HuH-7 (cell line): Measurements from ENCODE around the gene NEURL3.
"Not testable (repeated sequence)": the region's sequence is repeated elsewhere in the genome, so short reads cannot be mapped to it uniquely, and the experiment has no call there.

Experiments used
- DNase-seq: peaks from one replicate; pipeline ENCODE4 v3.0.0; 2011; ENCODE audit warnings: low spot score

Gene NEURL3, protein sequence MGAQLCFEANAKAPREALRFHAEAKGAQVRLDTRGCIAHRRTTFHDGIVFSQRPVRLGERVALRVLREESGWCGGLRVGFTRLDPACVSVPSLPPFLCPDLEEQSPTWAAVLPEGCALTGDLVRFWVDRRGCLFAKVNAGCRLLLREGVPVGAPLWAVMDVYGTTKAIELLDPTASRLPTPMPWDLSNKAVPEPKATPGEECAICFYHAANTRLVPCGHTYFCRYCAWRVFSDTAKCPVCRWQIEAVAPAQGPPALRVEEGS

DNA sequence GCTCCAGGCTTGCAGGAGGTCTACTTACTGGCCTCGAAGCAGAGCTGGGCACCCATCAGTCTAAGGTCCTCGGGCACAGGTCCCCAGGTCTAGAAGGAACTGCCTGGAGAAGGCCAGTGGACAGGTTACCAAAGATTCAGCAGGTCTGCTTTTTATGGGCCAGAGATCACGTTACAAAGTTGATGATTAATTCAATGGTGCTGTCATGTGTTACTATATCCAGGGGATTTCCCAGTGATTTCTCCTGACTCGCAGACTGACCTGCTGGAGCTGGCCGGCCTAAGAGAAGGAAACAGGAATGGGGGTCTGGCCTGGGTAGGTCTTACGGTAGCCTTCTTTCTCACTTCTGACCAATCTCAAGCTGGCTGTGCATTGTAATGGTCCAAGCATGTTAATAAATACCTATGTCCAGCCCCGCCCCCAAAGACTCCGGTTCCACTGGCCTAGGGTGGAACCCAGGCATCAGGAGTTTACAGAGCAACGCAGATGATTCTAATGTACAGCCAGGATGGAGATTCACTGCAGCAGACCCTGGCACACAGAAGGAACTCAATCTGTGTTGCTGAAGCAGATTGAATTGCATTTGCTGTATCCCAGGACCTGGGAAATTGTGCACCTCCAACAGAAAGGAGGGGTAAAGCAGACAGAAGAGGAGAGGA, at the start of gene NEURL3:
Gene NEURL3, minus strand, starts transcription at position 127 of the 659 bp plus-strand sequence. Its CDS starts 71 bp downstream, at position 56.
- DNase-seq: peak; percentile 95

DNA sequence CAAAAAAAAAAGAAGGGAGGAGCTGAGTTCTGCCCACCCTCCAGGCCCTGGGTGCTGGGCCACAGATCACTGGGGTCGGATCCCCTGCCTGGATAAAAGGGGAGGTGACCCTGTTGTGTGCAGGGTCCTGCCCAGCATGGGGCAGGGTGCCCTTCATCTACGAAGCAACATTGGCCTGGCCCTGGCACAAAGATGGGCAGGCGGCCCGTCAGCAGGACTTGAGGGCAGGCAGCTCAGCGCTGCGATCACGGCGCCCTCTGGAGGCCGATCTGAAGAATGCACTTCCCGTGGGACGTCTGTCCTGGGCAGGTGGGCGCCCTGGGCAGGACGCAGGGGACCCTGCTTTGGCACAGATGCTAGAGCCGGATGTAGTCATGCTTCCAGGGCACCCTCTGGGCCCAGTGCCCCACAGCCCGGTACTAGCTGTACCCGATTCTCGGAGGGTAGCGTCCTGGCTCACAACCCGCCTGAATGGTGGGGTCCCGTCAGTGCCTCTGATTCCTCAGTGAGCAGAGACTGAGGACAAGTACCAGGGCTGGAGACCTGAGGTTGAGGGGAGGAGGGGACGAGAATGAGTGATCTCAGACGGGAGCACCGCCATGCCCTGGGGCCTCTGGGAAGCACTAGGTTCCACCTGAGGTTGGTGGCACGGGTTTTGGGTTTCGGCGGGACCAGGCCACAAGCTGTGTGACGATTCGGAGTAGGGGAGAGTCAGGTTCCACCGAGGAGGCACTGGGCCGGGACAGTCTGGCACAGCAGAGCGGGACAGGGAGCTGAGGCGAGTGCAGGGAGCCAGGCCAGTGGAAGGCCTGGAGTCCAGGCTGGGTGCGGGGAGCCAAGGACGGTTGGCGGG, 49.4 kb upstream of the NEURL3 start:
- peak; percentile 82 for DNase-seq

DNA sequence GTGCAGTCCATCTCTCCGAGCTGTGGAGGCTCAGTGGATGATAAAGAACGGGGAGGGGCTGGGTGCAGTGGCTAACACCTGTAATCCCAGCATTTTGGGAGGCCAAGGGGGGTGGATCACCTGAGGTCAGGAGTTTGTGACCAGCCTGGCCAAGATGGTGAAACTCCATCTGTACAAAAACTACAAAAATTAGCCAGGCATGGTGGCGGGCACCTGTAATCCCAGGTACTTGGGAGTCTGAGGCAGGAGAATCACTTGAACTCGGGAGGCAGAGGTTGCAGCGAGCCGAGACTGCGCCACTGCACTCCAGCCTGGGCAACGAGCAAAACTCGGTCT, 48.8 kb upstream of the NEURL3 start:
- not testable (repeated sequence) for DNase-seq

DNA sequence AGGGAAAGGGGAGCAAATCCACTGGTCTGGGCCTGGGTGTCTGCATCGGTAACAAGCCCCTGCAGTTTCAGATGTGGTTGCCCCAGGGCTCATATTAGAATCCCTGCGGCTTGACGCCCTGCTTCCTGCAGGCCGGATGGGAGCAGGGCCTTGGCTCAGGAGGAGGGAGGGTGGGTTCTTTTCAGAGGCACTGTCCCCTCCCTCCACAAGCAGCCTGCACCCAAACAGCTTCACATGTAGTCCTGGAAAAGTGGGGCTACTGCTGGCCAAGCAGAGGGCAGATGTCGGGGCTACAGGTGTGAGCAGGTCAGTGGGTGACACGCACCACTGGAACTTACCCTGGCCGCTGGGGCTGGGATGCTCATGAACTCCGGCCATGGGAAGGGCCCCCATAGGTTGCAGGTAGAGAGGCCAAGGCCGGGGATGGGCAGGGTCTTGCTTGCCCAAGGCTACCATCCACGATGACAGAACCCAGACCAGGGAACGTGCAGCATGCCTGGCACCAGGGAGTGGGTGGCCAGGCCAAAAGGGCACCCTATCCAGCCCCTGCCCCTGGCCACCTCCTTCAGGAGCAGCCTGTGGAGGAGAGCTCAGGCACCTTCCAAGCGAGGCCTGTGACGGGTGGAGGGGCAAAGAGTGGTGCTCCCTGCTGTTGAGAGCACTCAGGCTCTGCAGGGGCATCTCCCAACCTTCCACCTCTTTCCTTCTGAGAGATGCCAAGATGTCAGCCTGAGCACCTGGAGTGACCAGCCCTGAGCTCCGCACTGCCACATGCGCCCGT, 48.2 kb upstream of the NEURL3 start:
- no peak for DNase-seq

DNA sequence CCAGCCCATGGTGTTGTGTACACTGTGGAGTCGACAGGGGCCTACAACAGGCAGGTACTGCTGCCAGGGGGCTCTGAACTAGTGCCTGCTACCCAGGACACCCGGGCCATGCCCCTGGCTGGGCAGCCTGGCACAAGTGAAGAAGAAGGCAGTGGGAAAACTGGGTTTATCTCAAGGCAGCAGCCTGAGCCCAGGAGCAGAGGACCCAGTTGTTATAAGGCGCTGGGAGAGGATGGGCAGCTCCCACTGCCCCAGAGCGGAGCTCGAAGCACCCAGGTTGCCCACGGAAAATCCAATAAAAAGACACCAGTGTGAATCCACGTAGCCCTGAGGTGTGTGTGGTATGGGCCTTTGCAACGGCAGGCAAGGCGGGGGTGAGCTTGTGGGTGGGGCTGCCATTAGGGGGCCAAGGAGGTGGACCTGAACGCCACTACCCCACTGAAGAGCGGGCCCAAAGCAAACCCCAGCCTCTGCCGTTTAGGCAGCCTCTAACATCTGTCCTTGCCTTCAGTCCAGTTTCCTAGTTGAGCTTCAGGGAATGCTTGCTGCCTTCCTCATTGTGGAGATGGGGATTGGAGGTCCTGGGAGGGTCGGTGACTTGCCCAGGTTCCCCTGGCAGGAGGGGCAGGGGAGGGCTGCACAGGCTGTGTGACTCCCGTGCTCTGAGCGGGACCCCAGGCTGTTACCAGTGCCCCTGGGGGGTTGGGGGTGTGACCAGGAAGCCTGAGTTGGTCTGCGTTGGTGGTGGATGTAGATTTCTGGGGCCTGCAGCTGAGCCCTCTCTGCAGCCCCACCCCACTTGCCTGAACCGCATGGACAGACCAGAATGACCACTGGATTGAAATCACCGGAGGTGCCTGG, 47.4 kb upstream of the NEURL3 start:
- DNase-seq: no peak

DNA sequence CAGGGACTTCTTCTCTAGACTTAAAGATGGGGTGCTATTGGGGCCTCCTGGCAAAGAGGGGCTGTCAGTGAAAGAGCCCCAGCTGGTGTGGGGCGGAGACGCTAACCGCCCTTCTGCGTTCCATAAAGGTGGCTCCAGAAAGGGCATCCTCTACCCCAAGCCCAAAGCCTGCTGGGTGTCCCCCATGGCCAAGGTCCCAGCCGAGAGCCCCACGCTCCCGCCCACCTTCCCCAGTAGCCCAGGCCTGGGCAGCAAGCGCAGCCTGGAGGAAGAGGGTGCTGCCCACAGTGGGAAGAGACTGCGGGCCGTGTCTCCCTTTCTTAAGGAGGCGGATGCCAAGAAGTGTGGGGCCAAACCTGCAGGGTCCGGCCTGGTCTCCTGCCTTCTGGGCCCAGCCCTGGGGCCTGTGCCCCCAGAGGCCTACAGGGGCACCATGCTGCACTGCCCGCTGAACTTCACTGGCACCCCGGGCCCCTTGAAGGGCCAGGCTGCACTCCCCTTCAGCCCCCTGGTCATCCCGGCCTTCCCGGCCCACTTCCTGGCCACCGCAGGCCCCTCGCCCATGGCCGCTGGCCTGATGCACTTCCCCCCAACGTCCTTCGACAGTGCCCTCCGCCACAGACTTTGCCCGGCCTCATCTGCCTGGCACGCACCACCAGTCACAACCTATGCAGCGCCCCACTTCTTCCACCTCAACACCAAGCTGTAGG, 46.6 kb upstream of the NEURL3 start:
- DNase-seq: no peak

DNA sequence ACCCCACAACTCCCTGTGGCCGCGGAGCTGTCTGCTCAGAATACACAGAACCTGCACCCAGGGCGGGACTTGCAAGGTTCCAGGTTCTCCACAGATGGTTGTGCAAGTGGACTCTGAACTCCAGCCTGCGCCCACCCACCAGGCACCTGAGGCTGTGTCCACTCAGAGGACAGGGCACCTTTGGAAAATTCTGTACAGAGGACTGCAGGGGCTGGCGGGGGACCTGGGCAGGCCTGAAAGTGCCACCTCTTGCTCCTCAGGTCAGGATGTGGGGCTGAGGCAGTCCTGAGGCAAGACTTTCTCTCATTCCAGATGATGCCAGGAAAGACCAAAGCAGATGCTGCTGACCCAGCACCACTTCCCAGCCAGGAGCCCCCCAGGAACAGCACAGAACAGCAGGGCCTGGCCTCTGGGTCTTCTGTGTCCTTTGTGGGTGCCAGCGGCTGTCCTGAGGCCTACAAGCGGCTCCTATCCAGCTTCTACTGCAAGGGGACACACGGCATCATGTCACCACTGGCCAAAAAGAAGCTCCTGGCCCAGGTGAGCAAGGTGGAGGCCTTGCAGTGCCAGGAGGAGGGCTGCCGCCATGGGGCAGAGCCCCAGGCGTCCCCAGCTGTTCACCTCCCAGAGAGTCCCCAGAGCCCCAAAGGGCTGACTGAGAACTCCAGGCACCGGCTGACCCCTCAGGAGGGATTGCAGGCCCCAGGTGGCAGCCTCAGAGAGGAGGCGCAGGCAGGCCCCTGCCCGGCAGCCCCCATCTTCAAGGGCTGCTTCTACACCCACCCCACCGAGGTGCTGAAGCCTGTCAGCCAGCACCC, 45.8 kb upstream of the NEURL3 start:
- no peak for DNase-seq

DNA sequence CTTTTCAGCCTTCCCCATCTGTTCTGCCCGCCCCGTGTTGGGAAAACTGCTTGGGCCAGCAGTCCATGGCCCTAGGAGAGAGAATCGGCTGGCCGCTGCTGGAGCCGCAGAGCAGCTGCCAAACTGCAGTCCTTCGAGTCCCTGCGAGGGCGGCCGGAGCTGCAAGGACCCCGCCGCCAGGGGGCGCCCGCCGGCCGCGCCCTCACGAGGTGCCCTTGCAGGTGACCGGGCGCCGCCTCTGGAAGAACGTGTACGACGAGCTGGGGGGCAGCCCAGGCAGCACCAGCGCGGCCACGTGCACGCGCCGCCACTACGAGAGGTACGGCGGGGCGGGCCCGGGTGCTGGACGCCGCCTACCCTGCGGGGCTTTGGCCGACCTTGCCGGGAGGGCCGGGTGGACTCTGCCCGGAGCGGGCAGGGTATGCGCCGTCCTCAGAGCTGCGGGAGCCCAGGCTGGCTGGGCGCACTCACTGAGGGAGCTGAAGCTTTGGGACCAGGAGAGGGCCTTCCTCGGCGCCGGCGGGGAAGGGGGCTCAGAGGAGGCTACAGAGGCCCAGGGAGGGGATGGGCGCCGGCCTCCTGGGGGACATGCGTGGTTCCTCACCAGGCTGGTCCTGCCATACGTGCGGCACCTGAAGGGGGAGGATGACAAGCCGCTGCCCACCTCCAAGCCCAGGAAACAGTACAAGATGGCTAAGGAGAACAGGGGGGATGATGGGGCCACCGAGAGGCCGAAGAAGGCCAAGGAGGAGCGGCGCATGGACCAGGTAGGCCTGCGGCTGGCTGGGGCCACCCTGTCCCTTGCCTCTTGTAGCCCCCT, 45.0 kb upstream of the NEURL3 start:
- peak; percentile 95 for DNase-seq

DNA sequence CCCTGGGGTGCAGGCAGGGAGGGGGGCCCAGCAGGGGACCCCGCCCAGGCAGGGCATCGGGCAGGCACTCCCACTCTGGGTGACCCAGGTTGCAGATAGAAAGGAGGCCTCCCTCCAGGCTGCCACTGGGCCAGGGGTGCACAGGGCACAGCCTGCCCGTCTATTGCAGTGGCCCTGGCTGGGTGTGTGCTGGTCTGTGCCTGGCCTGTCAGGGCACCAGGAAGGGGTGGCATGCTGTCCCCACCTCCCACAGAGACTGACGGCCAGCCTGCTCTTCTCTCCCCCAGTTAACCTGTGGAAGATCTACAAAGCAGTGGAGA, 44.3 kb upstream of the NEURL3 start:
- no peak for DNase-seq

DNA sequence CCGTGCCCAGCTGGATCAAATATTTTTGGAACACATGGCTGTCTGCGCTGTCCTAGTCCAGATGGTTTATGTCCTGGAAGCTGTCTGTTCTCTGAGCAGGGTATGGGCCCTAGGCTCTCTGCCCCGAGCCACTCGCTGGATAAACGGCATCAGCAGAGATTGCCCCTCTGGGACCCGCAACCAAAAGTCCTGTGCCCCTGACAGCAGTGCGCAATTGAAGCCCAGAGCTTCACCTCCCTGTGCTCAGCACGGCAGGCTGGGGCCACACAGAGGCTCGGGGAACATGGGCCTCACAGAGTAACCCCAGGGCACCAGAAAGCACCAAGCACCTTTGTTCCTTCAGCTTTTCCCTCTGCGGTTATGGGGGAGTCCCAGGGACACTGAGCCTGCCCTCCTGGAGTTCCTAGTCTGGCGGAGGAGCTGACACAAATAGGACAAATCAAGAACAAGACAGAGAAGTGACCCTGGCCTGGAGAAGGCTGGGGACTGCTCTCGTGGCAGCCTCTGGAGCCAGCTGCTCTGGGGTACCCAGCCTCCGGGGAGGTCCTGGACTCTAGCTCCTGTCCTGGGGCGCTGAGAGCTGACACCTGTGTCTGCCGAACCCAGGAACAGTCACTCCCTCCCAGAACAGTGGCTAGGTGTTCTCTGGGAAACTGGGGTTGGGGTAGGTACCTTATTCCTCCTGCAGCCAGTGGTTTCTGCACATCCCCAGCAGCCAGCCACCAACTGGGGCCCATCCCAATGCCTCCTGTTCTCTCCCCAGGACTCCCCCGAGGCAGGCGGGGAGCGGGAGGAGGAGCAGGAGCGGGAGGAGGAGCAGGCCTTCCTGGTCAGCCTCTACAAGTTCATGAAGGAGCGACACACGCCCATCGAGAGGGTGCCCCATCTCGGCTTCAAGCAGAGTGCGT, 43.7 kb upstream of the NEURL3 start:
- DNase-seq: no peak

DNA sequence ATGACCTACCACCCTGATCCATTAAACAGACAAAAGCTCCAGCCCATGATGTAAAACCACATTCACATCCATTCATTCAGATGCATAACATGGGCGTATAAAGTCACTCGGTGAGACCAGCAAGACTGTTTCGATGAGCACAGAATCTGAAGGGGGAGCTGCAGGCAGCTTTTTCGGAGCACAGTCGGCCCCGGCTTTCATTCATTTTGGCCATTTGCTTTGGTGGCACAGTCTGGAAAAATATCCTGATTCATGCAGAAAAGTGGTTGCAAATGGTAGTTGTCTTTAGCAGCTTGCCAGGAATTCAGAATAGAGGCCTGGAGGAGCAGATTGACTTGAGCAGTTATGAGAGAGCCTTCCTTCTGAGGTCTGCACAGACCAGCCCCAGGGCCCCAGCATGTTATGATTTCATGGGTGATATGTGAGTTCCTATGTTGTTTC, 42.6 kb upstream of the NEURL3 start:
- DNase-seq: no peak

DNA sequence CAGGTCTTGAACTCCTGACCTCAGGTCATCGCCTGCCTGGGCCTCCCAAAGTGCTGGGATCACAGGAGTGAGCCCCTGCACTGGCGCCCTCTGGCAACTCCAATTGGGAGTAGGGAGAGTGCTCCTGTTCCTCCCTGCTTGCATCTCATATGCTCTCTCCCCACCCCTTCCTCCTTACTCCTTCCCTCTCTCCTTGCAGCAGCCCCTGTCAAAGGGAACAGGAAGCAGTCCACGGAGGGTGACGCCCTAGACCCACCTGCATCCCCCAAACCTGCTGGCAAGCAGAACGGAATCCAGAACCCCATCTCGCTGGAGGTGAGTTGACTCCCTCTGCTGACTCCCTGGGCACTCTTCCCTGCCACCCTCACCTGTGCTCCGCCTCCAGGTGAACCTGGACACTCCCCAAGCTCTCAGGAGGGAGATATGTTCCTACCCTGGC, 42.1 kb upstream of the NEURL3 start:
- DNase-seq: no peak

DNA sequence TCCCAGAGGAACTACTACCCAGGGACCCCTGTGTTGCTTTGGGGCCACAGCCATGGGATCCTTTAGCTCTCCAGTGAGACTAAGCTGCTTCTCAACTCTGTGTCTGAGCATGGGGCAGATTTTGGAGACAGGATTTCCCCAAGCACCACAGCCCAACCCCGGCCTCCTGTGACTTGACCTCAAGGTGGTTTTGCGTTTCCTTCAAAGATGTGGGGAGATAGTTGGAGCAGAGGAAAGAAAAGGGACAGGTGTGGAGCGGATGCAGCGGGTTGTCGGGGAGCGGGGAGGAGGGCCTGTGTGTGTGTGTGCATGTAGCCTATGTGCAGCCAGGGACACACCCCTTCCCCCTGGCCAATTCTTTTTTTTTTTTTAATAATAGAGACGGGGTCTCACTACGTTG, 41.6 kb upstream of the NEURL3 start:
- DNase-seq: no peak

DNA sequence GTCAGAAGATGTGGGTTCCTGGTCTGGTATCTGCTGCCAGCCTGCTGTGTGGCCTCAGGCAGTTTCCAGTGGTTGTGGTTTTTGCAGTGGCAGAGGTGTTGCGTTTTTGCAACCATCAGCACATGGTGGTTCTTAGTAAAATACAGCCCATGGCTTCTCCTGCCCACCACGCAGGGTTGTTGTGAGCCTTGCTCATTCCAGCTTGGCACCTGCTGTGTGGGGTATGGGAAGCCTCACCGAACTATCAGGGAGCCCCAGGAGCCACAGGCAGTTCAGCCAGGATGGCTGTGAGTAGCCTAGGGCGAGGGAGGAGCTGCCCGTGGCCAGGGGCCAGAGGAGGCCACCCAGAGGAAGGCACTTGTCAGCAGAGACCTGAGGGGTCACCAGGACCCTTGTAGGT, 41.2 kb upstream of the NEURL3 start:
- DNase-seq: no peak

DNA sequence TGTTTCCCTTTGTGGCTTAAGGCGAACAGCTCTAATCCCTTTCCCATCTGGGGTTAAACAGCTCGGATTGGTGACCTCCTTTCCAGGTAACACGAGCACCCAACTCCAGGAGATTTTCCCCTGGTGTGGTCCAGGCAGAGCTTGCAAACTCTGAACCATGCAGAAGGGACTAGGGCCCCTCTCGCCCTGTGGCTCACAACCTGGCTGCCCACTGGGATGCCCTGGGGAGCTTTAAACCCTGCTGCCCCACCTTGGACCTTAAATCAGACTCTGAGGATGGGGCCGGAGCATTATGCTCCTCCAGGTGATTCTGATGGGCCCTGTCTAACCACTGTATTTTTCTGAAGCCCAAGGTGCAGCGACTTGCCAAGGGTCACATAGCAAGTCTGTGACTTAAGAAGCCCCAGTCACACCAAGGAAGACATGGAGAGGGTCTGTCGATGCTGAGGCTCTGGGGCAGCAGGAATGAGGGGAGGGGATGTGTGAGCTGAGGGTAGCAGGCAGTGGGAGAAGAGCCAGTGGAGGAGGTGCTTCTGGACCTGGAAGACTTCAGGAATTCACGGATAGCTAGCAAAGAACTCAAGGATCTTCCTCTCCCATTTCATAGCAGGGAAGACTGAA, 37.3 kb upstream of the NEURL3 start:
- no peak for DNase-seq

DNA sequence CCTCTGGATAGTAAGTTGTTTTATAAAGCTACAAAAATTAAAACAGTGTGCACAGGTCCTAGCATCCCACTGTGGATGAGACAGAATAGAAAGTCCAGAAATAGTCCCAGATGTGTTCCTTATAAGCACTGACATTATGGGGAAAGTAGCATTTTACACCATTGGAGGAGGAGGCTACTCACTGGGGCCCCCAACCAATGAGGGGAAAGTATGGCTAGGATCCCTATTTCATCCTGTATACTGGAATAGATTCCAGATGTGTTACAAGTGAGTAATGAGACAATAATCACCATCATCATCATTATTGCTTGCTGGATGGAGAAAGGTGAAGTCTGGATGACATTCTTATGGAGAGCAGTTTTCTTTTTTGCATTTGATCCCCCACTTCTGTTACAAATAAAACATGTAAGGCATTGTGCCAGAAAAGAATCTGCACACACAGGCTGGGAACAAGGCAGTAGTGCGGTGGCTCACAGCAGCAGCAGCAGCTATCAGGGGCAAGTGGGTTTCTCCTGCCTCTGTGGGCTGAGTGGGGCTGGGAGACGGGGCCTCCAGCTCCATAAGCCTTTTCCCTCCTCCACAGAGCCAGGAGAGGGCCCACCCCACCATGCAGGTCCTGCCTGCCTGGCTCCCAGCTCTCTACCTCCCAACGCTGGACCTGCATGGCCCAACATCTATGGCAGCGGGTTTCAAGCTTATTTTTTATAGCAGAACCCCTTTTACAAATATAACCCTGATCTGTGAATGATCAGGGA, 36.4 kb upstream of the NEURL3 start:
- no peak for DNase-seq

DNA sequence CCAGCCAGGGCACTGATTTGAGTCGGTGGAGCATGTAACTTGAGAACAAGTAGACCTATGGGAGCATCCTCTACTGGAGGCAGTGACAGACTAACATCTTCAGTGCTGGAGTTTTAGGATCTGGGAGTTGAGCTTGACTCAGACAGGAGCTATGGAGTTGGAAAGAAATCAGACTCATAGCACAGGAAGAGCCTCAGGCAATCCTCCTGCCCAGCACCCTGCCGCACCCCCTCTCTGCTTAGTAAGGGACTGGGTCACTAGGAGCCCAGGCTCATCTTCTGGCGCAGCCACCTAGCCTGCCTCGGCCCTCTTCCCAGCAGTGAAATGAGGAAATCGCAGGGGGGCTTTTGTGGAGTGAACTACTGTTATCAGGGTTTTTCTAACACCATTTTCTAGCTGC, 35.0 kb upstream of the NEURL3 start:
- DNase-seq: no peak
